ENCODE results near the gene SLC5A3. TPM values are rescaled to one million over a fixed set of nuclear protein-coding genes. Genes with fewer than 3 reads are reported as not detected.
A peak's percentile ranks its signal among the peaks of the same experiment; 100 is the strongest.

Gene SLC5A3
- total RNA-seq, 1 experiment from 2014 or later, result 12.3 TPM

GRCh38 chr21:34071683-34072082 lies 1.7 kb upstream of the SLC5A3 start:
- Histone ChIP-seq H3K79me2 (ENCODE audit: insufficient read depth, low read length) (peaks cover 11% of the 10 kb centered on the region; the same call in 1 of the 2 replicates), H2BK15ac (ENCODE audit: low read depth, low read length) (no peak overlapping the region), H3K27me3 (ENCODE audit: insufficient read depth, low read length) (no peaks in the 10 kb centered on the region), H3K23me2 (ENCODE audit: insufficient read length, low read depth, low read length, poor library complexity, severe bottlenecking) (peaks cover 12% of the 10 kb centered on the region), H4K20me1 (ENCODE audit: control insufficient read depth, insufficient read depth, insufficient read length) (no peaks in the 10 kb centered on the region), H3K4me2 (ENCODE audit: insufficient read depth, insufficient read length, low read length) (no peak overlapping the region), H2BK5ac (ENCODE audit: insufficient read length, low read length) (no peak overlapping the region), H3K4ac (ENCODE audit: low read depth, low read length) (no peak overlapping the region), H3K18ac (ENCODE audit: insufficient read length, low read depth, low read length) (no peak overlapping the region), H3K23ac (ENCODE audit: insufficient read length, low read depth, low read length) (no peak overlapping the region), H4K8ac (replicated peaks; ENCODE audit: insufficient read length, low read depth, low read length) (no peak overlapping the region), H2BK20ac (ENCODE audit: low read depth, low read length, poor library complexity, severe bottlenecking) (no peak overlapping the region), H3K9me3 (ENCODE audit: control insufficient read depth, low read depth, low read length) (no peaks in the 10 kb centered on the region), H3K9ac (ENCODE audit: extremely low read depth, insufficient read length, low read length) (no peak overlapping the region), H3T11ph (ENCODE audit: low read length) (no peak overlapping the region), H3K27ac (ENCODE audit: insufficient read length, low read depth, low read length) (no peak overlapping the region), H3K56ac (ENCODE audit: insufficient read length, low read depth, low read length) (no peak overlapping the region), H2BK12ac (ENCODE audit: insufficient read length, low read depth, low read length) (no peak overlapping the region), H3K4me1 (ENCODE audit: insufficient read depth, low read length) (peaks cover 5% of the 10 kb centered on the region), H4K91ac (ENCODE audit: insufficient read length, low read depth, low read length) (no peak overlapping the region), H2AFZ (ENCODE audit: low read length) (no peak overlapping the region), H4K5ac (ENCODE audit: insufficient read length, low read depth, low read length) (no peak overlapping the region), H3K14ac (ENCODE audit: insufficient read depth, low read length) (no peak overlapping the region), H3K79me1 (ENCODE audit: insufficient read depth, low read depth, low read length, poor library complexity, severe bottlenecking) (peaks cover under 1% of the 10 kb centered on the region), H2AK5ac (ENCODE audit: insufficient read length, low read length) (no peak overlapping the region), H2BK120ac (ENCODE audit: low read depth, low read length, poor library complexity, severe bottlenecking) (no peak overlapping the region)
- Mint-ChIP-seq H3K4me1 (peaks cover 19 to 26% of the 10 kb centered on the region in 2 experiments), H3K36me3 (ENCODE audit: insufficient read depth in 1 of 3, low read depth in 3 of 3) (peaks cover 0 to 16% (median 5%) of the 10 kb centered on the region in 3 experiments; a peak in 3 of 7 replicates), H3K4me3 (peak overlapping the region in 1 of 2 experiments; percentile 76; a peak in 3 of 5 replicates), H3K27me3 (ENCODE audit: low read depth) (peaks cover 15% of the 10 kb centered on the region), H3K9me3 (no peaks in the 10 kb centered on the region; a peak in 1 of 5 replicates), H3K27ac (peak overlapping the region in 1 of 3 experiments; percentile 20; a peak in 1 of 7 replicates)
- no peak for DNase-seq
- no peak for TF ChIP-seq CTCF (conservative IDR thresholded peaks at IDR 0.05)
- no CpG with 5 or more reads among the region's 9 CpGs for WGBS (ENCODE audit: extremely low coverage, insufficient read length, low lambda C conversion rate)
